Measurements from ENCODE around the gene COL23A1.

COL23A1 gene

DNA sequence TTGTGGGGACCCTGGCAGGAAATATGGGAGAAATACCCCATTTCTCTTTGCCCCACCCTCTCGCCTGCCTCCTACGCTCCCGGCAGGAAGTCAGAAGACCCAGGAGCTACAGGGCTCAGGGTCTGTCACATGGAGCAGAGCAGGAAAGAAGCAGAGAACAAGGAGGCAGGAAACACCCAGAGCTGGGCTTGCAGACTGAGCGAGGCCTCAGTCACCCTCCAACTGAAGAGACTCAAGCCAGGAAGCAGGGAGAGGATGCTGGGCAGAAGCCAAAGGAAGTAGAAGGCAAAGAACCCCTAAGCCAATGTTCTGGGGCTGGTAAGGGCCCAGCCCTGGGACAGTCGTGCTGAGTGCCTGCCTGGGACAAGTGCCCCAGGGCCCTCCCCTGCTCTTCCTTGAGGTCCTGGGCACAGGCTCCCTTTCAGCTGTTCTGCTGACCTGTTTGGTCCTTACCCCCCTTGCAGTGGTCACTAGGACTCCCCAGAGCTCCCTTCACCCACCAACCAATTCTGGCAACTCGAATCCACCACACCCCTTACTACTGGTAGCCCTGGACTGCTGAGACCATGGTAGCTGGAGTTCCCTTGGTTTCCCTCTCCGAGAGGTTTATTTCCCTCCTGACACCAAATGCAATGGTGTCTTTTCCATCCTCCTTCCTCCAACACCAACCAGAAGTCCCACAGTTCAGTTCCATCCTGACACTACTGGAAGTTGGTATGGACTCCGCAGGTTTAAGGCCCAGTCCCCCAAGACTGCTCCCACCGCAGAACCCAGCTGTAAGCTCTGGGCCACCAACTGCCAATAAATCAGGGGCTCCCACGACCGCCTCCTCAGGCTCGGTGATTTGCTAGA lies 157.5 kb downstream of the COL23A1 start:
- Histone ChIP-seq H3K4me3 (ENCODE audit: low read length) (no peak overlapping the region), H3K9me3 (ENCODE audit: control insufficient read depth, low read depth, low read length) (no peaks in the 10 kb centered on the region), H3K27me3 (ENCODE audit: control insufficient read depth, insufficient read depth, low read length) (no peaks in the 10 kb centered on the region), H3K36me3 (ENCODE audit: control insufficient read depth, low read depth, low read length) (no peaks in the 10 kb centered on the region), H3K4me1 (ENCODE audit: control insufficient read depth, low read depth, low read length) (peaks cover 7% of the 10 kb centered on the region), H3K9ac (ENCODE audit: low read length) (no peak overlapping the region), H3K27ac (ENCODE audit: low read length) (no peak overlapping the region)

DNA sequence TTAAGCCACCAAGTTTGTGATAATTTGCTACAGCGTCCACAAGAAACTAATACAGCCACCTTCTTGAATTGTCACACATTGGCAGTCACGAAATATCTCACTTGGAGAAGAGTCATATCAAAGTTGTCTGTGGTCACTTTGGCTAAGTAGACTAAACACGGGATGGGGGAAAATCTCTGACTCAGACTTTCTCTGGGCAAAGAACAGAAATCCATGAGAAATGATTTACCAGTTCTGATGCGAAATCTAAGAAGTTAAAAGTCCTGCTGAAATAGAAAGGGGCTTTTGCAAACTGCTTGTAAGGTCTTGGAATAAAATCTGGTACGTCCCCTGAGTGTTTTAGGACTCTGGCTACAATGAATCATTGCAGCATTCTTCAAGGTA lies 158.4 kb downstream of the COL23A1 start:
- Histone ChIP-seq H3K9me3 (ENCODE audit: control insufficient read depth, low read depth, low read length) (no peaks in the 10 kb centered on the region), H3K36me3 (ENCODE audit: control insufficient read depth, low read depth, low read length) (no peaks in the 10 kb centered on the region), H3K4me3 (ENCODE audit: low read length) (no peak overlapping the region), H3K4me1 (ENCODE audit: control insufficient read depth, low read depth, low read length) (peaks cover 9% of the 10 kb centered on the region), H3K27ac (ENCODE audit: low read length) (no peak overlapping the region), H3K9ac (ENCODE audit: low read length) (no peak overlapping the region), H3K27me3 (ENCODE audit: control insufficient read depth, insufficient read depth, low read length) (no peaks in the 10 kb centered on the region)

DNA sequence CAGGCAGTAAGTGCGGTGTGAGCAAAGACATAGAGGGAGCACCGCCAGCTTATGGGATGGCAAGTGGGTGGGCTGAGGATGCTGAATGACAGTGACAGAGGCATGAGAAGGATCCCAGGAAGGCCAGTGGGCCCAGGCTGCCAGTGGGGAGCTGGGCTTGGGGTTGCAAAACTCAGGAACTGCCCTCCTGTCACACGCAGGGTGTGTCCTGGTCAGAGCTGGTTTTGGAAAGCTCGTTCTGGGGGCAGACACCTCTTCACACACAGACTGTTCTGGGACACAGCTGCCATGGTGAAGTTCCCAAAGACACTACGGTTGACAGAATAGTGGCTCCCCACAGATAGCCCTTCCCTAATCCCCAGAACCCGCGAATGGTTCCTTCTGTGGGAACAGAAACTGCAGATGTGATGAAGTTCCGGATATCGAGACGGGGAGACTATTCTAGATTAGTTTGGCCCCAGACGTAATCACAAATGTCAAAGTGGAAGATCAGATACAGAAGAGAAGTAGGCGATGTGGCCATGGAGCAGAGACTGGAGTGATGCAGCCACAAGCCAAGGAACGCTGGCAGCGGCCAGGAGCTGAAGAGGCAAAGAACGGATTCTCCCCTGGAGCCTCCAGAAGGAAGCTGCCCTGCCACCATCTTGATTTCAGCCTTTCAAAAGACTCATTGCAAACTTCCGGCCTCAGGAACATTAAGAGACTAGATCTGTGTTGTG lies 159.0 kb downstream of the COL23A1 start:
- no peak overlapping the region for H3K27ac ChIP-seq (ENCODE audit: low read length)
- H3K4me1 ChIP-seq (ENCODE audit: control insufficient read depth, low read depth, low read length): peaks cover 9% of the 10 kb centered on the region
- H3K9ac ChIP-seq (ENCODE audit: low read length): no peak overlapping the region
- H3K4me3 ChIP-seq (ENCODE audit: low read length): no peak overlapping the region
- H3K27me3 ChIP-seq (ENCODE audit: control insufficient read depth, insufficient read depth, low read length): no peaks in the 10 kb centered on the region
- no peaks in the 10 kb centered on the region for H3K36me3 ChIP-seq (ENCODE audit: control insufficient read depth, low read depth, low read length)
- H3K9me3 ChIP-seq (ENCODE audit: control insufficient read depth, low read depth, low read length): no peaks in the 10 kb centered on the region

DNA sequence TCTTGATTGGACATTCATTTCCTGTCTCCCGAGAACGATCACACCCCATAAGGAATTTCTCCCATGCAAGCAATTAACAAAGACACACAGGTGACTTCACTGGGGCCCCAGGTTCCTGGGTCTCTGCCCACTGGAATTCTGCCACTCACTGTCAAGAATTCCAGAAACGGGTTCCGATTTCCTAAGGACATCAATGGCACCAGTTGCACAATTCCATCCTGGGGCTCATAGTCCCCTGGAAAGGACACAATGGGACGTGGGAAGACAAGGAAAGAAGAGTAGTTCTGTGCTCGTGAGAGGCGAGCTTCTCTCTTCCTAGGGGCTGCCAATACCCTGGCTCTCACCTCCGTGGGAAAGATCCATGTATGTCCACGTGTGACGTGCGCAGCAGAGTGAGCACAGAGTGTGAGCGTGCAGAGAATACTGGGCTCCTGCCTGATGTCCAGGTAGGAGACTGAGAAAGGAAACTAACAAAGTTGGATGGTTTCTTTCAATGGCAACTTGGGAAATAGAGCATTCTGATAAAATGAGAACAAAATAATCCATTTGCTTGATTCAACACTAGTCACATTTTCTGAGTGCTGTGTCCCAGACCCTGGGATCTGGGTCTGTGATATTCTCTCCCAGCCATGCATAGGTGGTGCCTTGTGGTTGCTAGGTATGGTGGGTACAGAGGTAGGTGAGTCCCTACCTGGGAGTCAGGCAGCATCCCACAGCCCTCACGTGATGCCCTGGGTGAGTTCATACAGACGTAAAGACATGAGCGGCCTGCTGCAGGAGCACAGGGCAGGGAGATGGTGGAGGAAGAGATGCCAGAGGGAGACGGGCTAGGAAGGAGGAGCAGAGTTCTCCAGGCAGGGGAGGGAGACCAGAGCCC lies 159.8 kb downstream of the COL23A1 start:
- Histone ChIP-seq H3K9ac (ENCODE audit: low read length) (no peak overlapping the region), H3K27ac (ENCODE audit: low read length) (no peak overlapping the region), H3K4me3 (ENCODE audit: low read length) (no peak overlapping the region), H3K36me3 (ENCODE audit: control insufficient read depth, low read depth, low read length) (no peaks in the 10 kb centered on the region), H3K27me3 (ENCODE audit: control insufficient read depth, insufficient read depth, low read length) (no peaks in the 10 kb centered on the region), H3K9me3 (ENCODE audit: control insufficient read depth, low read depth, low read length) (no peaks in the 10 kb centered on the region), H3K4me1 (ENCODE audit: control insufficient read depth, low read depth, low read length) (peaks cover 6% of the 10 kb centered on the region)

DNA sequence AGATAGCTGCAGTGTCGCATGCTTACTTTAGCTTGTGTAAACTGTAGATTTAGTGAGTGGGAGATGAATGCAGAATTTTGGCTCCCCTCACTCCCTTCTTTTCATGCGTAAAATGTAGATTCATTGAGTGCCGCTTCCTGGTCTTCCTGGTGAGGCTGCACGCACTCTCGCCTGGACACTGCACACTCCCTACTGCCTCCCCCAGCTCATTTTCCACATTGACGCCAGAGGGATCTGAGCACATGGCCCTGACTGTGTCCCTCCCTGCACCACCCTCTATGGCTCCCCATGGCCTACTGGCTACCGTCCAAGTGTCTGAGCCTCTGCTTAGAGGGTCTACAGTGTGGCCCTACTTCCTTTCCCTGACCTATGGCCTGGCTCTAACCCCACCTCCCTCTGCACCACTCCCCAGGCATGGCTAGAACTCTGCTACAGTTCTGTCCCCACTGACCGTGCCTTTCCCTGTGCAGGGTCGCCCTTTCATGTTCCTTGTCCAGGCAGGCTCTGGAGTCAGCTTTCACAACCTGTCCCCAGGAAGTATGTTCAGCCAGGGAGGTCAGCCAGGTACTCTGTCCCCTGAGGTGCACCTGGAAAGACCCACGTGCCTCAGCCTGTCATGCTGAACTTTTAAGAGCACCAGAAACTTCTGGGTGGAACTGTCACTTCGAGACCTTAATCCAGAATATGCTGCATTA lies 160.6 kb downstream of the COL23A1 start:
- no peaks in the 10 kb centered on the region for H3K9me3 ChIP-seq (ENCODE audit: control insufficient read depth, low read depth, low read length)
- no peak overlapping the region for H3K4me3 ChIP-seq (ENCODE audit: low read length)
- no peaks in the 10 kb centered on the region for H3K27me3 ChIP-seq (ENCODE audit: control insufficient read depth, insufficient read depth, low read length)
- H3K4me1 ChIP-seq (ENCODE audit: control insufficient read depth, low read depth, low read length): peaks cover 6% of the 10 kb centered on the region
- no peak overlapping the region for H3K9ac ChIP-seq (ENCODE audit: low read length)
- H3K27ac ChIP-seq (ENCODE audit: low read length): no peak overlapping the region
- no peaks in the 10 kb centered on the region for H3K36me3 ChIP-seq (ENCODE audit: control insufficient read depth, low read depth, low read length)

DNA sequence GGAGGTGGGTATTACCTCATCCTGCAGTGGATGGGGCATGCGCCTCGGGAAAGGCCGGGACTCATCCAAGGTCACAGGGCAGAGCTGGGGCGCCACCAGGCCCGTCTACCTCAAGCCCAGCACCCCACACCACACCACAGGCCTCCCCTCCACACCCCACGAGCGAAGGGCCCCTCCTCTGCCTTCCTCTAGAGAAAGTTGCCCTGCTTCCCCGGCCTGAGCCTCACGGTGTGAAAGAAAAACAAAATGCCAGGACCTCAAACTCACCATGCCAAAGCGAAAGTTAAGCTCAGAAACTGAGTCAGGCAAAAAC lies 161.1 kb downstream of the COL23A1 start:
- no peak overlapping the region for H3K27ac ChIP-seq (ENCODE audit: low read length)
- no peak overlapping the region for H3K9ac ChIP-seq (ENCODE audit: low read length)
- no peaks in the 10 kb centered on the region for H3K36me3 ChIP-seq (ENCODE audit: control insufficient read depth, low read depth, low read length)
- H3K27me3 ChIP-seq (ENCODE audit: control insufficient read depth, insufficient read depth, low read length): no peaks in the 10 kb centered on the region
- no peaks in the 10 kb centered on the region for H3K9me3 ChIP-seq (ENCODE audit: control insufficient read depth, low read depth, low read length)
- peaks cover 6% of the 10 kb centered on the region for H3K4me1 ChIP-seq (ENCODE audit: control insufficient read depth, low read depth, low read length)
- H3K4me3 ChIP-seq (ENCODE audit: low read length): no peak overlapping the region

DNA sequence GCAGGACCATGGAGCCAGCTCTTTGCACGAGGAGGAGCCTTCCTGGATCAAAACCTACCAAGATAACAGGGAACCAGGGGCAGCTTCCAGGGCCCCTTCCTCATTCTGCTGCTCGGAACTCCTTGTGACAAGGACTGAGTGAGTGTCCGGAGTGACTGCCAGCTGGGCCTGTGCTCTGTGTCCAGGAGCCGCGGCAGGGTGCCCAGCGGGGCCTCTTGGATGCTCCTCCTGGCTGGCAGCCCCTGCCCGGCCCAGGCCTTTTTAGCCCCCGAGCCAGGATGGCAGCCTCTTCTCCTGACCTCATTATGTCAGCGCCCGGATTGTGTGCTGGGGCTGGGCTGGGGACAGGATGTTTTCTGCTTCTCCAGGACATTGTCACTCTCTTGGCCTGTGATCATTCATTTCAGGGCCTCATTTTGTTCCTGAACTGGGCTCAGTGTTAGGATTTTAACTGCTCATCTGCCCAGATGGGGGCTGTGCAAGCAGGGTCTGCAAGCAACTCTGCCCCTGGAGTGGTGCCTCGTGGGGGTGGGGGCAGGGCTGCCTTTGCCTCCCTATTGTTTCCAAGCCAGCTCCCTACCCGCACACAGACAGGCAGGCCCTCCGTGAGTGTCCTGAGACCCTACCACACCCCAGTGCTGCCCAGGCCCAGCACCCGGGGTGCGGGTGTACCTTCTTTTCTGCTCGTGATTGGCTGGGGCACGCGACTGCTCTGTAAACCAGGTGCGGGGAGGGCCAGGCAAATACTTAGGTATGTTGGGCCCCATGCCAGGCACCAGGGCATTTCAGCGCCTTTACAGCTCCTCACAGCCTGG lies 161.6 kb downstream of the COL23A1 start:
- no peaks in the 10 kb centered on the region for H3K9me3 ChIP-seq (ENCODE audit: control insufficient read depth, low read depth, low read length)

DNA sequence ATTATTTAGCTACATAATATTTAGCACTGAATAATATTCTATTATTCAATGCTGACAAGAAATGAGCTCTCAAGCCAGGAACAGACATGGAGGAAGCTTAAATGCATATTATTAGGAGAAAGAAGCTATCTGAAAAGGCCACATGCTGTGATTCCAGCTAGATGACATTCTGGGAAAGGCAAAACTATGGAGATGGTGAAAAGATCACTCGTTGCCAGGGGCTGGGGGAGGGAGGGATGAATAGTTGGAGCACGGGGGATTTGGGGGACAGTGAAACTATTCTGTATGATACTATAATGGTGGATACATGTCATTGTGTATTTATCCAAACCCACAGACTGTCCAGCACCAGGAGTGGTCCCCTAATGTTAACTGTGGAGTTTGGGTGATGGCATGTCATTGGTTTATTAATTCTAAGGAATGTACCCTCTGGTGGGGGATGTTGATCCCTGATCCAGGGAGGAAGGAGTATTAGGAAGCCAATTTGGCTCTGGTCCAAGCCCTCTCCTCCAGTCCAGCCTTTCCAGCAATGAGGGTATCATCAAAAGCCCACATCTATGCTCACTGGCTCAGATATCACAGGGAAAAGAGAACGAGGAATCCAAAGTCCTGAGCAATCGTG lies 162.5 kb downstream of the COL23A1 start:
- Histone ChIP-seq H3K36me3 (ENCODE audit: control insufficient read depth, low read depth, low read length) (no peaks in the 10 kb centered on the region), H3K9me3 (ENCODE audit: control insufficient read depth, low read depth, low read length) (no peaks in the 10 kb centered on the region), H3K27me3 (ENCODE audit: control insufficient read depth, insufficient read depth, low read length) (no peaks in the 10 kb centered on the region), H3K27ac (ENCODE audit: low read length) (no peak overlapping the region), H3K4me3 (ENCODE audit: low read length) (no peak overlapping the region), H3K4me1 (ENCODE audit: control insufficient read depth, low read depth, low read length) (peaks cover 6% of the 10 kb centered on the region), H3K9ac (ENCODE audit: low read length) (no peak overlapping the region)

More for the DNA sequence above, 161.6 kb downstream of the COL23A1 start:
- no peak overlapping the region for H3K27ac ChIP-seq (ENCODE audit: low read length)
- H3K4me1 ChIP-seq (ENCODE audit: control insufficient read depth, low read depth, low read length): peaks cover 6% of the 10 kb centered on the region
- H3K27me3 ChIP-seq (ENCODE audit: control insufficient read depth, insufficient read depth, low read length): no peaks in the 10 kb centered on the region
- no peaks in the 10 kb centered on the region for H3K36me3 ChIP-seq (ENCODE audit: control insufficient read depth, low read depth, low read length)
- H3K9ac ChIP-seq (ENCODE audit: low read length): no peak overlapping the region
- H3K4me3 ChIP-seq (ENCODE audit: low read length): no peak overlapping the region

DNA sequence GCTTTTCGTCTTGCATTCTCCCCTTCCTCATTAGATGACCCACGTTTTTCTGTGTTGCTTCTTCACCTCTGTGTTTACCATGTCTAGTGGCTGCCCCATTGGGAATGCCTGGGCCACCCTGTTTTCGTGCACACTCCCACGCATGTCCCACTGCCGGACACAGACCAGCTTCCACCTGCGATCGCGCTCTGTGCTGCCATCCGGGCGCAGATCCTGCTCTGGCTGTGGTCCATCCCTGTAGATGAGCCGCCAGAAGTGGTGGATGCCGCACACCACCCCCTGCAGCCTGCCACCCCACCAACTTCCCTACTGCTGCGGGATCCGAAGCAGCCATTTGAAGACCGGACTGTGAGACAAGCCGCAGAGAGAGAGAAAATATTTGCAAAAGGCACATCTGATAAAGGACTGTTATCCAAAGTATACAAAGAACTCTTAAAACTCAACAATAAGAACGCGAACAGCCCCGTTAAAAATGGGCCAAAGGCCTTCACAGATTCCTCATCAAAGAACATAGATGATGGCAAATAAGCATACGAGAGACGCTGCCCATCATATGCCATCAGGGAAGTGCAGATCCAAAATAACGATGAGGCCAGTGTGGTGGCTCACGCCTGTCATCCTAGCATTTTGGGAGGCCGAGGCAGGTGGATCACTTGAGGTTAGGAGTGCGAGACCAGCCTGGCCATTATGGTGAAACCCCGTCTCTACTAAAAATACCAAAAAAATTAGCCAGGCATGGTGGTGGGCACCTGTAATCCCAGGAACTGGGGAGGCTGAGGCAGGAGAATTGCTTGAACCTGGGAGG lies 163.7 kb downstream of the COL23A1 start:
- no peak overlapping the region for H3K9ac ChIP-seq (ENCODE audit: low read length)
- H3K36me3 ChIP-seq (ENCODE audit: control insufficient read depth, low read depth, low read length): no peaks in the 10 kb centered on the region
- H3K9me3 ChIP-seq (ENCODE audit: control insufficient read depth, low read depth, low read length): no peaks in the 10 kb centered on the region
- peaks cover 14% of the 10 kb centered on the region for H3K4me1 ChIP-seq (ENCODE audit: control insufficient read depth, low read depth, low read length)
- no peaks in the 10 kb centered on the region for H3K27me3 ChIP-seq (ENCODE audit: control insufficient read depth, insufficient read depth, low read length)
- H3K4me3 ChIP-seq (ENCODE audit: low read length): no peak overlapping the region
- H3K27ac ChIP-seq (ENCODE audit: low read length): no peak overlapping the region

DNA sequence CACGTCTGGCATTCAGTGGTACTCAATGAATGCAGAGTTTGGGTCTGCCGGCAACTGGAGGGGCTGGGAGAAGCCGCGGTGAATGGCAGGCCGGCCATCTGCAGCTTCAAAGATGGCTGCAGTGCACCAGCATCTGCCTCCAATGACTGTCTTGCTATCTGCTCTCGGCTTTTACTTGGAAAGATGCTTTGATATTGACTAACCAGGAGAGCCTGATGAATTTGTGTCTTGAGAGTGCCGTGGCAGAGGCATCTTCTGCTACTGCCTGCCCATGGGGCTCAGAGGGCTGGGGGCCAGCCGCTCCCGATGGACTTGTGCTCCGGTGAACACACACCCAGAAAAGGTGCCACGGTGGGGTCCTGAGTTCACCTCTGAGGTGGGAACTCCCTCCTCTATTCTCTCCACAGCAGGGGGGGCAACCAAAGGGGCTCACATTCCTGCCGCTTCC lies 164.5 kb downstream of the COL23A1 start:
- Histone ChIP-seq H3K4me3 (ENCODE audit: low read length) (no peak overlapping the region), H3K9me3 (ENCODE audit: control insufficient read depth, low read depth, low read length) (no peaks in the 10 kb centered on the region), H3K27me3 (ENCODE audit: control insufficient read depth, insufficient read depth, low read length) (no peaks in the 10 kb centered on the region), H3K9ac (ENCODE audit: low read length) (no peak overlapping the region), H3K27ac (ENCODE audit: low read length) (no peak overlapping the region), H3K36me3 (ENCODE audit: control insufficient read depth, low read depth, low read length) (no peaks in the 10 kb centered on the region), H3K4me1 (ENCODE audit: control insufficient read depth, low read depth, low read length) (peaks cover 19% of the 10 kb centered on the region)
